ENCODE data around the gene FA2H.
A peak's percentile ranks its signal among the peaks of the same experiment; 100 is the strongest.

The FA2H gene

DNA sequence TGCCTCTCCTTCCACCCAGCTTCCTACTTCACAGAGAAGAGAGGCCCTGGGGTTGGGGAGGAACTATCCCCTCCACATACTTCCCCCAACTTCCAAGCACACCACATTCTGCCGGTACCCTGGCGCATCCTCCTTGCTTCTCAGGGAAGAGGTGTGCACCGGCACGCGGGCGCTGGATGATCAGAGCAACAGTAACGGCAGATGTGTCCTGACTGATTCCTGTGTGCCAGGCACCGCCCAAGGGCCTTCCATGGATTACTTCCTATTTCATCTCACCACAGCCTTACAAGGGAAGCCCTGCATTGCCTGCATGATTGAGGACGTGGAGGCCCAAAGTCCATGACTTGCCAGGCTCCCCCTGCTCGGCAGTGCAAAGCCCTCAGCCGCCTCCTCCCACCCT, 52.9 kb downstream of the FA2H start:
- no peak for DNase-seq (ENCODE audit: low read depth)

GRCh38 chr16:74720579-74720978, 54.0 kb downstream of the FA2H start:
- DNase-seq (ENCODE audit: low read depth): no peak

- no peak for DNase-seq (ENCODE audit: low read depth)
Measured at GRCh38 chr16:74718741-74719610, 55.6 kb downstream of the FA2H start.

GRCh38 chr16:74718140-74718539, 56.5 kb downstream of the FA2H start:
- DNase-seq (ENCODE audit: low read depth): no peak

DNA sequence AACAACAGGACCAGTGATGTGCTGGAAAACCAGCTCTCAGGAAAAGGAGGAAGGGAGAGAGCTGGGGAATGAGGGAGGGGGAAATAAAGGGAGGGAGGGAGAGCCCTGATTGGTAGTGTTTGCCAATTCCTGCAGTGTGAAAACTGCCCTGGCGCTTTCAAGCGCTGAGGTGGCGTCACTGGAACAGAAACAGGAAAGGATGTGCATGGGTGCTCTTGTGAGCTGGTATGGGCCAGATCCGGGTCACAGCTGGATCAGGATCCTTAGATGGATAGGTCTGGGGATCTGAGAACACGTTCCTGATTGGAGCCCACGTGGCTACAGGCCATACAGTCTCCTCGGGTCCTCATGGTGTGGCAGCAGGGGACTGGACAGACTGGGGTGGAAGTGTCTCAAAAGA, 57.3 kb downstream of the FA2H start:
- no peak for DNase-seq (ENCODE audit: low read depth)

DNA sequence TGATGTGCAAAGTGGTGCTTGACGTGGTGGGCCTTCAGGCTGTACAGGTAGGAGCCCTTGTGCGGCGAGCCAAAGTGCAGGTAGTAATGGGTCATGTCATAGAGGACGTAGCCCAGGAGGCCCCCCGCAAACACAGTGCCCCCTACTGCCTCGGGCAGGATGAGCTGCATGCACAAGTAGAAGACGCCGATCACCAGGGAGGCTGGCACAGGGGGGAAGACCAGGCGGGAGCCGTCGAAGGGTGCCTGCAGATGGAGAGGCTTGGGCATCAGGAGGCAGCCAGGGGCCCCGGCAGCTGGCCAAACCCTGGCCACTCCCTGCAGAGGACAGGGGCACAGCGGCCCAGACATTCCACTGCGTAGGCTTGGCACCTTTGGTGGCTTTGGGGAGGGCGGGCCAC, 58.3 kb downstream of the FA2H start:
- DNase-seq (ENCODE audit: low read depth): no peak

- DNase-seq (ENCODE audit: low read depth): no peak
Measured at GRCh38 chr16:74713876-74714275, 60.7 kb downstream of the FA2H start.

DNA sequence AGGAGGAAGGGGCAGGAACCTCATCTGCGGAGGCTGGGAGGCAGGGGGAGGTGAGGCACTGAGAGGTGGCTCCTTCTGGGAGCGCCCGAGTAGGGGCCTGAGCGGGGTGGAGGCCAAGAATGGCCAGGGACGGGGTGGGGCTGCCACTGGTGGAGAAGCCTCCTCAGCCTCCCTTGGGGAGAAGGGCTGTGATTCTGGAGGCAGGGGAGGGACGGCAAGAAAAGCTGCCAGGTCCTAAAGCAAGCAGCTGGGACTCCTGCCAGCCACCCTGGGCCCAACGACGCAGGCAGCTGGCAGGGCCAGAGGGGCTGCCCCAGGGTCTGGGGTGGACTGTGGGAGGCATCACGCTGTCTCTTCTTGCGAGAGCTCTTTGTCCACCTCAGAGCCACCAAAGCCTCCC, 61.3 kb downstream of the FA2H start:
- DNase-seq (ENCODE audit: low read depth): no peak

- DNase-seq (ENCODE audit: low read depth): no peak
Measured at GRCh38 chr16:74711938-74712337, 62.7 kb downstream of the FA2H start.

DNA sequence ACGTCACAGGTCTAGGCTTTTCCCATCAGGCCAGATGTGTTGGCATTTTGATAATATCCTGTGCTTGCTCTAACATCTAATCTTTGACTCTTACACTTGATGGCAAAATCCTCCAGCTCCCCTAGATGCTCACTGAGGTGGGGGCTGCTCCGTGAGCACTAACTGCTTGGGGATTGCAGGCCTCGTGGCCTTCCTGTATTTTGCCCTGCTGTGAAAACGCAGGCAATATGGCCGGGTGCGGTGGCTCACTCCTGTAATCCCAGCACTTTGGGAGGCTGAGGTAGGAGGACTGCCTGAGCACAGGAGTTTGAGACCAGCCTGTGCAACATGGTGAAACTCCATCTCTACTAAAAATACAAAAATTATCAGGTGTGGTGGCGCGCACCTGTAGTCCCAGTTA, 64.2 kb downstream of the FA2H start:
- no peak for DNase-seq (ENCODE audit: low read depth)

- no peak for DNase-seq (ENCODE audit: low read depth)
Measured at GRCh38 chr16:74709441-74709877, 65.2 kb downstream of the FA2H start.

GRCh38 chr16:74700438-74701225, 74.0 kb downstream of the FA2H start, which contains the start of gene MLKL:
Gene MLKL, minus strand, starts transcription at chr16:74700862. Its CDS starts 5,105 bp downstream, at chr16:74695757.
- DNase-seq (ENCODE audit: low read depth): no peak

DNA sequence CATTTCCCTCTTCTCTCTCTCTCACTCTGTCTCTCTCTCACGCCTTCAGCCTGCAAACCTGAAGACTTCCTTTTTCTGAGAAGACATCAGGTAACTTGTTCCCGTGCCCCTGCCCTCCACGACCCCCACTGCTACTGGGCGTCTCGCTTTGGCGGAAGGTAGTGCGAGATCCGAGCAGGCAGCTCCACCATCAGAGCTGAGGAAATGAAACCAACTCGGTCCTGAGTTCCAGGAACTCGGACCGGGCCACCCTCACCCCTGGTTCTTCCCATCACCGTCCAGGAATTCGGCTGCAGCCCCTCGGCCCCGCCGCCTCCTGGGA, 74.5 kb downstream of the FA2H start:
- no peak for DNase-seq (ENCODE audit: low read depth)

DNA sequence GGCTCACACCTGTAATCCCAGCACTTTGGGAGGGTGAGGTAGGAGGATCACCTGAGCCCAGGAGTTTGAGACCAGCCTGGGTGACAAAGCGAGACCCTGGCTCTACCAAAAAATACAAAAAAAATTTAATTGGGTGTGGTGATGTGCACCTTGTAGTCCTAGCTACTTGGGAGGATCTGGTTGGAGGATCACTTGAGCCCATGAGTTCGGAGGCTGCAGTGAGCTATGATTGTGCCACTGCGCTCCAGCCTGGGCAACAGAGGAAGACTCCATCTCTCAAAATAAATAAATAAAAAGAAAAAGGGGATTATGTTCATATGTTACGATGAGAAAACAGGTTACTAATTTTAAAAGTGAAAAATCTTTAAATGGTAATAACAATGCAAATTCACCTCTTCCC, 75.0 kb downstream of the FA2H start:
- DNase-seq (ENCODE audit: low read depth): no peak

DNA sequence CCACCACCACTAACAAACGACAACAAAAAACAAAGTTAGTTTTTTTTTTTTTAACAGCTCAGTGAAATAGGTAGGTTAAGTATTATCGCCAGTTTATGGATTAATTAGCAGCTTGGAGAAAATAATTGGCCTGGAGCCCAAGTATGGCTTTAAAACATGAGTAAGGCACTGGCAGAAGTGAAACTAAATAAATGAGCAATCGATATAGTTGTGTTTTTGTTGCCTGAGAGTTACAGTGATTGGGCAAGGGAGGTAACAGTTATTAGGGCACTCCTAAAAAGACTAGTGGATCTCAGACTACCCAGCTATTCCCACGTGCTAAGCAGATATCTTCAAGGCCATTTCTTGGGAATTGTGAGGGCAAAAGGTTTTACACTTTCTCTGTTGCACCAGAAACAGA, 76.4 kb downstream of the FA2H start:
- DNase-seq (ENCODE audit: low read depth): no peak

- DNase-seq (ENCODE audit: low read depth): peak; percentile 73
Measured at GRCh38 chr16:74695450-74696422, 78.9 kb downstream of the FA2H start.

- no peak for DNase-seq (ENCODE audit: low read depth)
Measured at GRCh38 chr16:74691093-74691855, 83.3 kb downstream of the FA2H start.

DNA sequence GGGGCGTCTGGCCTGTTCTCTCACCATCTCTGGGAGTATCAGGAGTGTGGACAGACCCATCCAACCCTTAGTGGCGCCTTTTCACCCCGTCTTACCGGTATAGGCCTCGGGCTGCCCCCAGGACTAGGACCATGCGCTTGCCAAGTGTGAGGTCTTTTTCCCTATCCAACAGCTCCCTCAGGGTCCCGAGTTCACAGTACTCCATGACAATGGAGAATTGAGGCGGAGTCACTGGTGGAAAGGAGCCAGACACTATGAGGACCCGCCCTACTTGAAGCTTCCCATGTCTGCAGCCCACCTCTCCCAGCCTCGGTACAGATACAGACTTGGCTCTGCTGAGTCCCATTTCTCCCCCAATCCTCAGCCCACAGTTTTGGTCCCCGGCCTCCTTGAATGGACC, 92.1 kb downstream of the FA2H start:
- DNase-seq (ENCODE audit: low read depth): no peak

- DNase-seq (ENCODE audit: low read depth): no peak
Measured at GRCh38 chr16:74680681-74681080, 93.9 kb downstream of the FA2H start.

GRCh38 chr16:74679983-74680382, 94.6 kb downstream of the FA2H start:
- no peak for DNase-seq (ENCODE audit: low read depth)

GRCh38 chr16:74677868-74678267, 96.8 kb downstream of the FA2H start:
- DNase-seq (ENCODE audit: low read depth): no peak
